GM12878 (cell line): Measurements from ENCODE around the gene RPEL1. TPM values are rescaled to one million over a fixed set of nuclear protein-coding genes. Genes with fewer than 3 reads are reported as not detected.

ENCODE experiments used
- ATAC-seq: fragments of 200-7000 bp; cut with Tn5 transposase; 3 replicates; pipeline ENCODE4 v1.9.1; 2020; ENCODE audit warnings: mild to moderate bottlenecking, moderate library complexity
- BruUV-seq: library from RNA; stranded (reverse); fragments of 400-500 nt; replicated peaks from 2 replicates; lab custom pipeline; 2021; lab: Mats Ljungman, UMichigan
- CTCF ChIA-PET: fragments of 300-600 bp; sonication (Branson Sonifier 250); formaldehyde crosslinking; extraction: SDS; loops from one replicate; lab custom pipeline; 2021; ENCODE audit warnings: inconsistent platforms; lab: Yijun Ruan, JAX
- POLR2A ChIA-PET: fragments of 350-600 bp; formaldehyde crosslinking; extraction: SDS; loops from one replicate; lab custom pipeline; 2021; ENCODE audit warnings: inconsistent platforms; lab: Charles Lee
- RAD21 ChIA-PET: fragments of 300-600 bp; sonication (Branson Sonifier 250); formaldehyde crosslinking; loops from one replicate; lab custom pipeline; 2023; ENCODE audit warnings: antibody characterized with exemption; ENCODE audit not compliant: unreplicated experiment; lab: Charles Lee
- SMC1A ChIA-PET: fragments of 300-600 bp; sonication (Branson Sonifier 250); formaldehyde crosslinking; loops from one replicate; lab custom pipeline; 2023; ENCODE audit not compliant: unreplicated experiment, uncharacterized antibody; lab: Charles Lee
- DNase-seq: peaks from one replicate; pipeline ENCODE4 v3.0.0-alpha.2; 2011; ENCODE audit warnings: low read depth, low spot score
- FAIRE-seq: peaks from 3 replicates; lab custom pipeline; 2011; peaks lifted over from hg19 to GRCh38; lab: Jason Lieb, UNC
- H2AFZ ChIP-seq: 2 replicates; pipeline ENCODE4 v1.6.0; 2011; ENCODE audit warnings: low read depth, low read length, control low read depth; ENCODE audit not compliant: control insufficient read depth
- H3K27ac ChIP-seq: 2 replicates; pipeline ENCODE4 v1.5.1; 2011; ENCODE audit warnings: control low read depth; ENCODE audit not compliant: control insufficient read depth, insufficient read depth
- H3K27me3 ChIP-seq, 2 experiments: replicated peaks in 1 of 2; 2 replicates each; pipeline versions ENCODE4 v1.6.0 to v1.6.1; 2011; ENCODE audit warnings: low read length in 1 of 2; ENCODE audit not compliant: control insufficient read depth in 2 of 2, insufficient read depth in 2 of 2
- H3K36me3 ChIP-seq, 2 experiments: 2 replicates each; pipeline ENCODE4 v1.5.1; 2011; ENCODE audit warnings: low read length in 1 of 2; ENCODE audit not compliant: control insufficient read depth in 2 of 2, insufficient read depth in 2 of 2
- H3K4me1 ChIP-seq: 2 replicates; pipeline ENCODE4 v1.6.1; 2011; ENCODE audit warnings: mild to moderate bottlenecking, low read length, moderate library complexity, mixed read lengths; ENCODE audit not compliant: control insufficient read depth, insufficient read depth
- H3K4me2 ChIP-seq: 2 replicates; pipeline ENCODE4 v1.6.0; 2011; ENCODE audit warnings: control low read depth; ENCODE audit not compliant: control insufficient read depth, insufficient read depth
- H3K4me3 ChIP-seq: fragments of 200-600 bp; sonication (generic); 2 replicates; pipeline ENCODE4 v1.5.1; 2016
- H3K79me2 ChIP-seq: 2 replicates; pipeline ENCODE4 v1.6.0; 2011; ENCODE audit warnings: low read length; ENCODE audit not compliant: control insufficient read depth, insufficient read depth
- H3K9ac ChIP-seq: 2 replicates; pipeline ENCODE4 v1.8.0; 2011; ENCODE audit warnings: low read length, control low read depth, mixed read lengths; ENCODE audit not compliant: control insufficient read depth, insufficient read depth
- H3K9me3 ChIP-seq: replicated peaks from 3 replicates; pipeline ENCODE4 v1.5.1; 2011; ENCODE audit warnings: mild to moderate bottlenecking, low read length; ENCODE audit not compliant: control insufficient read depth, insufficient read depth
- H4K20me1 ChIP-seq: 2 replicates; pipeline ENCODE4 v1.6.0; 2011; ENCODE audit not compliant: control insufficient read depth, insufficient read depth
- ASH2L ChIP-seq: fragments of 300-600, 200-600 bp; sonication (generic); IDR thresholded peaks from 2 replicates; pipeline ENCODE4 v1.6.1; 2017; ENCODE audit warnings: low read depth, mild to moderate bottlenecking, borderline replicate concordance
- CREB1 ChIP-seq: IDR thresholded peaks from 2 replicates; pipeline ENCODE4 v1.6.1; 2012; ENCODE audit warnings: low read depth, mild to moderate bottlenecking, inconsistent platforms
- EZH2 ChIP-seq: IDR thresholded peaks from 2 replicates; pipeline ENCODE4 v1.6.1; 2012; ENCODE audit warnings: low read depth, mild to moderate bottlenecking, control low read depth, inconsistent platforms, low read length, borderline replicate concordance; ENCODE audit not compliant: control insufficient read depth
- MTA2 ChIP-seq: fragments of 450-650 bp; IDR thresholded peaks from 2 replicates; pipeline ENCODE4 v1.6.1; 2016; ENCODE audit warnings: low read depth, mild to moderate bottlenecking, moderate library complexity
- MYB ChIP-seq: fragments of 150-350 bp; IDR thresholded peaks from 2 replicates; pipeline ENCODE4 v1.6.1; 2014; ENCODE audit warnings: mild to moderate bottlenecking, low read depth, low read length, borderline replicate concordance
- NR2F1 ChIP-seq: fragments of 450-650 bp; conservative IDR thresholded peaks from 2 replicates; pipeline ENCODE4 v1.6.1; 2017; ENCODE audit warnings: mild to moderate bottlenecking
- POLR2A ChIP-seq: IDR thresholded peaks from 2 replicates; pipeline ENCODE4 v1.6.1; 2011; ENCODE audit warnings: low read depth, mild to moderate bottlenecking, low read length
- RB1 ChIP-seq: fragments of 450-650 bp; formaldehyde crosslinking; IDR thresholded peaks from 2 replicates; pipeline ENCODE4 v1.6.1; 2017; ENCODE audit warnings: mild to moderate bottlenecking, borderline replicate concordance
- RCOR1 ChIP-seq: conservative IDR thresholded peaks from 2 replicates; pipeline ENCODE4 v1.6.1; 2012; ENCODE audit warnings: low read depth, low read length, improper control_type of control experiment
- SMAD5 ChIP-seq: IDR thresholded peaks from 2 replicates; pipeline ENCODE4 v1.6.1; 2016; ENCODE audit warnings: antibody characterized with exemption, low read depth
- TCF12 ChIP-seq: IDR thresholded peaks from 2 replicates; pipeline ENCODE4 v1.6.1; 2011; ENCODE audit warnings: low read depth, mild to moderate bottlenecking, low read length
- TCF3 ChIP-seq: IDR thresholded peaks from 2 replicates; pipeline ENCODE4 v1.6.1; 2012; ENCODE audit warnings: low read depth, mild to moderate bottlenecking, low read length, borderline replicate concordance; ENCODE audit not compliant: insufficient read depth
- YY1 ChIP-seq: IDR thresholded peaks from 2 replicates; pipeline ENCODE4 v1.6.1; 2011; ENCODE audit warnings: low read depth, mild to moderate bottlenecking, low read length
- WGBS: methylation state at CpG from one replicate; pipeline ENCODE4 v1.1.6; 2016; ENCODE audit warnings: low lambda C conversion rate; ENCODE audit not compliant: insufficient replicate concordance, insufficient coverage; ENCODE audit errors: missing lambda C conversion rate; 5-methylcytosine and 5-hydroxymethylcytosine counted together
- in situ Hi-C: fragments of 300-500 bp; cut with MboI; formaldehyde crosslinking; loops from 9 replicates; pipeline ENCODE4 v1.14.3; 2018; ENCODE audit warnings: mixed read lengths
- intact Hi-C: fragments of 100-400 bp; cut with micrococcal nuclease; formaldehyde crosslinking; loops from one replicate; pipeline ENCODE4 v1.14.2; 2022; ENCODE audit not compliant: unreplicated experiment
- polyA plus RNA-seq, 11 experiments: library from polyadenylated mRNA; depleted of rRNA in 4 of 11; unstranded in 6 of 11; stranded (reverse) in 5 of 11; fragments of >200 nt; fragmentation: Nextera tagmentation in 4 of 11; fragmentation: Illumina TruSeq in 1 of 11; extraction: Ambion mirVana in 4 of 11; extraction: Trizol in 1 of 11; gene quantifications; 1 replicate in 1 of 11; 2 replicates in 10 of 11; pipeline versions ENCODE4 v1.2.1 to v1.2.3, GENCODE V29; 2011 to 2016; ENCODE audit warnings: inconsistent platforms in 2 of 11, missing spikeins in 2 of 11, low read depth in 1 of 11
- total RNA-seq, 4 experiments: library from RNA; depleted of rRNA in 3 of 4; stranded (reverse); fragments of >200 nt in 3 of 4; fragmentation: Illumina TruSeq in 1 of 4; extraction: Trizol in 1 of 4; gene quantifications; 2 replicates each; pipeline versions ENCODE4 v1.2.1 to v1.2.3, GENCODE V29; 2013 to 2021
- TF ChIP-seq, protein P1 (sequence below): IDR thresholded peaks from 2 replicates; pipeline ENCODE4 v1.6.1; 2012; ENCODE audit warnings: low read depth, low read length, improper control_type of control experiment
- TF ChIP-seq, protein P2 (sequence below), 3 experiments: IDR thresholded peaks in 2 of 3; conservative IDR thresholded peaks in 1 of 3; 2 replicates each; pipeline ENCODE4 v1.5.1; 2011; ENCODE audit warnings: low read depth in 3 of 3, low read length in 3 of 3, mild to moderate bottlenecking in 3 of 3, control low read depth in 2 of 3, moderate library complexity in 2 of 3, inconsistent platforms in 1 of 3, mixed read lengths in 1 of 3; ENCODE audit not compliant: control insufficient read depth in 2 of 3, insufficient read depth in 1 of 3; ENCODE audit errors: extremely low read depth in 1 of 3
- TF ChIP-seq, protein P3 (sequence below): IDR thresholded peaks from 2 replicates; pipeline ENCODE4 v1.6.1; 2012; ENCODE audit warnings: mild to moderate bottlenecking, low read depth, low read length

The RPEL1 gene
- total and polyA plus RNA-seq, 10 of the 15 experiments (the other 5 are each of a cell fraction or from before 2014, with no cell fraction given) = 0.04 to 0.08 (median 0.06) TPM; not detected in 6

DNA sequence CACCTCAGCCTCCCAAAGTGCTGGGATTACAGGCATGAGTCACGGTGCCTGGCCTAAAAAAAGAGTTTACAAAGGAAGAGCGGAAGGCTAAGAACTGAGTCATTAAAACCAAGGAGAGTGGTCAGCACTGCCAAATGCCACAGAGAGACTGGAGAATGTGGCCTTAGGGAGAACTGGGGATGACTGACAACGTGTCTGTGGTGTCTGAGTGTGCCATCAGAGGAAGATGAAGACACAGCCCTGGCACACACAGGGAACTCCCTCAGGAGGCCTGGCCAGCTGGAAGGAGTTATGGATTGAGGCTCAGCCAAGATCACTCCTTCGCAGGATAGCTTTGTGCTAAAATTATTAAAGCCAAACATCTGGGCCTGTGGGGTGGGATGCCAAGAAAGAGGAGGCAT, 27.4 kb downstream of the RPEL1 start:
- SMC1A ChIA-PET = no interaction called here
- Histone ChIP-seq H3K27me3 (peaks cover 0 to 4% of the 10 kb centered on the region in 2 experiments; a peak in 3 of 4 replicates), H4K20me1 (no peaks in the 10 kb centered on the region), H3K27ac (no peak overlapping the region), H3K79me2 (no peaks in the 10 kb centered on the region), H2AFZ (no peak overlapping the region), H3K4me2 (no peak overlapping the region), H3K4me1 (no peaks in the 10 kb centered on the region; the same call in 1 of the 2 replicates), H3K4me3 (no peak overlapping the region), H3K36me3 (no peaks in the 10 kb centered on the region), H3K9me3 (no peaks in the 10 kb centered on the region; the same call in 2 of the 3 replicates), H3K9ac (no peak overlapping the region)
- RAD21 ChIA-PET = interaction anchor here (0.5 kb wide), 1 partner anchor 23 kb away, joined by 3 read pairs; no protein-coding TSS in a partner anchor
- no peak for ATAC-seq
- CTCF ChIA-PET = interaction anchor here (1.2 kb wide), 1 partner anchor 213 kb away, joined by 5 read pairs; no protein-coding TSS in a partner anchor
- TF ChIP-seq CREB1 (no peak), POLR2A (no peak), RB1 (no peak), SMAD5 (no peak), EZH2 (no peak), TCF12 (no peak), YY1 (no peak), TCF3 (no peak), MTA2 (no peak), RCOR1 (no peak), MYB (no peak), ASH2L (no peak), NR2F1 (no peak)
- TF ChIP-seq, protein P1, sequence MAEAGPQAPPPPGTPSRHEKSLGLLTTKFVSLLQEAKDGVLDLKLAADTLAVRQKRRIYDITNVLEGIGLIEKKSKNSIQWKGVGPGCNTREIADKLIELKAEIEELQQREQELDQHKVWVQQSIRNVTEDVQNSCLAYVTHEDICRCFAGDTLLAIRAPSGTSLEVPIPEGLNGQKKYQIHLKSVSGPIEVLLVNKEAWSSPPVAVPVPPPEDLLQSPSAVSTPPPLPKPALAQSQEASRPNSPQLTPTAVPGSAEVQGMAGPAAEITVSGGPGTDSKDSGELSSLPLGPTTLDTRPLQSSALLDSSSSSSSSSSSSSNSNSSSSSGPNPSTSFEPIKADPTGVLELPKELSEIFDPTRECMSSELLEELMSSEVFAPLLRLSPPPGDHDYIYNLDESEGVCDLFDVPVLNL = no peak
- TF ChIP-seq, protein P2, sequence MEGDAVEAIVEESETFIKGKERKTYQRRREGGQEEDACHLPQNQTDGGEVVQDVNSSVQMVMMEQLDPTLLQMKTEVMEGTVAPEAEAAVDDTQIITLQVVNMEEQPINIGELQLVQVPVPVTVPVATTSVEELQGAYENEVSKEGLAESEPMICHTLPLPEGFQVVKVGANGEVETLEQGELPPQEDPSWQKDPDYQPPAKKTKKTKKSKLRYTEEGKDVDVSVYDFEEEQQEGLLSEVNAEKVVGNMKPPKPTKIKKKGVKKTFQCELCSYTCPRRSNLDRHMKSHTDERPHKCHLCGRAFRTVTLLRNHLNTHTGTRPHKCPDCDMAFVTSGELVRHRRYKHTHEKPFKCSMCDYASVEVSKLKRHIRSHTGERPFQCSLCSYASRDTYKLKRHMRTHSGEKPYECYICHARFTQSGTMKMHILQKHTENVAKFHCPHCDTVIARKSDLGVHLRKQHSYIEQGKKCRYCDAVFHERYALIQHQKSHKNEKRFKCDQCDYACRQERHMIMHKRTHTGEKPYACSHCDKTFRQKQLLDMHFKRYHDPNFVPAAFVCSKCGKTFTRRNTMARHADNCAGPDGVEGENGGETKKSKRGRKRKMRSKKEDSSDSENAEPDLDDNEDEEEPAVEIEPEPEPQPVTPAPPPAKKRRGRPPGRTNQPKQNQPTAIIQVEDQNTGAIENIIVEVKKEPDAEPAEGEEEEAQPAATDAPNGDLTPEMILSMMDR (IDR thresholded peaks at IDR 0.05 in 2 of 3, conservative IDR thresholded peaks at IDR 0.05 in 1 of 3; ENCODE audit: control insufficient read depth in 2 of 3, extremely low read depth in 1 of 3, insufficient read depth in 1 of 3, low read depth in 3 of 3, low read length in 3 of 3) = no peak
- TF ChIP-seq, protein P3, sequence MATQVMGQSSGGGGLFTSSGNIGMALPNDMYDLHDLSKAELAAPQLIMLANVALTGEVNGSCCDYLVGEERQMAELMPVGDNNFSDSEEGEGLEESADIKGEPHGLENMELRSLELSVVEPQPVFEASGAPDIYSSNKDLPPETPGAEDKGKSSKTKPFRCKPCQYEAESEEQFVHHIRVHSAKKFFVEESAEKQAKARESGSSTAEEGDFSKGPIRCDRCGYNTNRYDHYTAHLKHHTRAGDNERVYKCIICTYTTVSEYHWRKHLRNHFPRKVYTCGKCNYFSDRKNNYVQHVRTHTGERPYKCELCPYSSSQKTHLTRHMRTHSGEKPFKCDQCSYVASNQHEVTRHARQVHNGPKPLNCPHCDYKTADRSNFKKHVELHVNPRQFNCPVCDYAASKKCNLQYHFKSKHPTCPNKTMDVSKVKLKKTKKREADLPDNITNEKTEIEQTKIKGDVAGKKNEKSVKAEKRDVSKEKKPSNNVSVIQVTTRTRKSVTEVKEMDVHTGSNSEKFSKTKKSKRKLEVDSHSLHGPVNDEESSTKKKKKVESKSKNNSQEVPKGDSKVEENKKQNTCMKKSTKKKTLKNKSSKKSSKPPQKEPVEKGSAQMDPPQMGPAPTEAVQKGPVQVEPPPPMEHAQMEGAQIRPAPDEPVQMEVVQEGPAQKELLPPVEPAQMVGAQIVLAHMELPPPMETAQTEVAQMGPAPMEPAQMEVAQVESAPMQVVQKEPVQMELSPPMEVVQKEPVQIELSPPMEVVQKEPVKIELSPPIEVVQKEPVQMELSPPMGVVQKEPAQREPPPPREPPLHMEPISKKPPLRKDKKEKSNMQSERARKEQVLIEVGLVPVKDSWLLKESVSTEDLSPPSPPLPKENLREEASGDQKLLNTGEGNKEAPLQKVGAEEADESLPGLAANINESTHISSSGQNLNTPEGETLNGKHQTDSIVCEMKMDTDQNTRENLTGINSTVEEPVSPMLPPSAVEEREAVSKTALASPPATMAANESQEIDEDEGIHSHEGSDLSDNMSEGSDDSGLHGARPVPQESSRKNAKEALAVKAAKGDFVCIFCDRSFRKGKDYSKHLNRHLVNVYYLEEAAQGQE = no peak
- in situ Hi-C loops = no loop called here
- intact Hi-C loops = no loop called here
- 46% methylated on average over 4 of the region's 4 CpGs for WGBS
- no peak for FAIRE-seq
- DNase-seq = no peak
- no TSS peak for BruUV-seq
- POLR2A ChIA-PET = no interaction called here
